Tibial artery (tissue), 4 donors: Measurements from ENCODE around the gene CEP83.

ENCODE experiments used
- DNase-seq, 2 donors: peaks; one replicate each; pipeline ENCODE4 v3.0.0-alpha.2; 2019
- H3K27ac ChIP-seq, 2 donors: fragments of 200-600 bp; sonication (generic) in 1 of 2; 1 replicate in 1 of 2; 2 replicates in 1 of 2; pipeline ENCODE4 v1.5.1; 2018 to 2019; ENCODE audit warnings: mild to moderate bottlenecking in 1 of 2
- H3K27me3 ChIP-seq, 2 donors: fragments of 200-600 bp; sonication (generic) in 1 of 2; one replicate each; pipeline versions ENCODE4 v1.5.1 to v1.6.0; 2016 to 2019
- H3K36me3 ChIP-seq, 3 donors: fragments of 200-600 bp; sonication (generic) in 2 of 3; one replicate each; pipeline ENCODE4 v1.5.1; 2016 to 2019; ENCODE audit warnings: mild to moderate bottlenecking in 2 of 3
- H3K4me1 ChIP-seq, 4 donors: fragments of 200-600 bp; sonication (generic) in 2 of 4; 1 replicate in 3 of 4; 2 replicates in 1 of 4; pipeline ENCODE4 v1.5.1; 2016 to 2019
- H3K4me3 ChIP-seq, 2 donors: fragments of 200-600 bp; sonication (generic) in 1 of 2; 1 replicate in 1 of 2; 2 replicates in 1 of 2; pipeline ENCODE4 v1.5.1; 2018 to 2019; ENCODE audit warnings: mild to moderate bottlenecking in 2 of 2
- H3K9me3 ChIP-seq, 3 donors: fragments of 200-600 bp; sonication (generic) in 1 of 3; one replicate each; pipeline ENCODE4 v1.5.1; 2016 to 2019
- intact Hi-C: fragments of 100-400 bp; cut with DNase I; formaldehyde crosslinking; loops from one replicate; pipeline ENCODE4 v1.15.0; 2023; ENCODE audit warnings: low total_unique reads
- TF ChIP-seq, protein P1 (sequence below), 2 experiments: fragments of 200-600 bp in 1 of 2; fragments of 450-650 bp in 1 of 2; IDR thresholded peaks; one replicate each; pipeline ENCODE4 v1.5.1; 2017 to 2019; ENCODE audit warnings: antibody characterized with exemption in 2 of 2, mild to moderate bottlenecking in 1 of 2, moderate library complexity in 1 of 2

Gene CEP83

DNA sequence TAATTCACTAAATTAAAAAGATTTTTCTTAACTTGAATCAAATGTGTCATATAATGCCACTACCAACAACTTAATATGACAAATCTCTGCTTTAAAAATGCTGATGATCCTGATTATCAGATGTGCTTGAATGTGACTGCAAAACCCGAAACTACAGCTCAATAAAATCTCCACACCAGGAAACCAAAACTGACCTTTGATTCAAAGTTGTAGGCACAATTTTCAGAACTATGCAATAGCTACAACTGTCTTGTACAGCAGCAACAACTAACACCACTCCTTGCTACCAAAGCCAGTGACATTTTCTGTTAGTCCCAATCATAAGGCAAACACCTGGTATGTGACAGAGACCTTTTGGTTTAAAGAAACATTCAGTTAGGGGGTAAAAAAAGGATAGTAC, 147.3 kb downstream of the CEP83 start:
- H3K9me3 ChIP-seq = peaks cover 0 to 9% (median 0%) of the 10 kb centered on the region in 3 donors
- DNase-seq = no peak
- intact Hi-C loops = no loop called here
- no peak overlapping the region for H3K4me3 ChIP-seq
- TF ChIP-seq, protein P1, sequence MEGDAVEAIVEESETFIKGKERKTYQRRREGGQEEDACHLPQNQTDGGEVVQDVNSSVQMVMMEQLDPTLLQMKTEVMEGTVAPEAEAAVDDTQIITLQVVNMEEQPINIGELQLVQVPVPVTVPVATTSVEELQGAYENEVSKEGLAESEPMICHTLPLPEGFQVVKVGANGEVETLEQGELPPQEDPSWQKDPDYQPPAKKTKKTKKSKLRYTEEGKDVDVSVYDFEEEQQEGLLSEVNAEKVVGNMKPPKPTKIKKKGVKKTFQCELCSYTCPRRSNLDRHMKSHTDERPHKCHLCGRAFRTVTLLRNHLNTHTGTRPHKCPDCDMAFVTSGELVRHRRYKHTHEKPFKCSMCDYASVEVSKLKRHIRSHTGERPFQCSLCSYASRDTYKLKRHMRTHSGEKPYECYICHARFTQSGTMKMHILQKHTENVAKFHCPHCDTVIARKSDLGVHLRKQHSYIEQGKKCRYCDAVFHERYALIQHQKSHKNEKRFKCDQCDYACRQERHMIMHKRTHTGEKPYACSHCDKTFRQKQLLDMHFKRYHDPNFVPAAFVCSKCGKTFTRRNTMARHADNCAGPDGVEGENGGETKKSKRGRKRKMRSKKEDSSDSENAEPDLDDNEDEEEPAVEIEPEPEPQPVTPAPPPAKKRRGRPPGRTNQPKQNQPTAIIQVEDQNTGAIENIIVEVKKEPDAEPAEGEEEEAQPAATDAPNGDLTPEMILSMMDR (IDR thresholded peaks at IDR 0.05) = no peak
- peaks cover 0 to 4% (median 4%) of the 10 kb centered on the region in 3 donors for H3K36me3 ChIP-seq
- H3K27me3 ChIP-seq = no peaks in the 10 kb centered on the region
- H3K27ac ChIP-seq = no peak overlapping the region
- peaks cover 0 to 10% (median 0%) of the 10 kb centered on the region in 4 donors for H3K4me1 ChIP-seq

DNA sequence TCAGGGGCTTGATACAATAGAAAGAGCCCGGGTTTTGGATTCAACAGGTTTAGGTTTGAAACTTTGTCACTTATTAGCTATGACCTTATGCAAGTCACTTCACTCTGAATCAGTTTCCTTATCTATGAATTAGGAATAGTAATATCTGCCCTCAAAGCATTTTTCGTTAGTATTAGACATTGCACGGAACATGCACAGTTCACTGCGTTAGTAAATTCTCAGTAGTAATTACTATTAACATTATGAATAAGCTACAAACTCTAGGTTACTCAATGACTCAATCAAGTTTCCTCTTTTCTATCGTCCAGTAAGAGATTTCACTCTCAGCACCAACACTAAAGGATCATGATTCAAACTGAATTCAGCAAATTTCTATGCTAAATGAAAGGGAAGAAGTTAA, 150.3 kb downstream of the CEP83 start:
- TF ChIP-seq, protein P1 (IDR thresholded peaks at IDR 0.05) = no peak
- Histone ChIP-seq H3K27me3 (no peaks in the 10 kb centered on the region), H3K27ac (no peak overlapping the region), H3K4me1 (peaks cover 0 to 26% (median 7%) of the 10 kb centered on the region in 4 donors), H3K36me3 (peaks cover 3 to 4% (median 4%) of the 10 kb centered on the region in 3 donors), H3K4me3 (no peak overlapping the region), H3K9me3 (no peaks in the 10 kb centered on the region)
- intact Hi-C loops = no loop called here
- DNase-seq = no peak

DNA sequence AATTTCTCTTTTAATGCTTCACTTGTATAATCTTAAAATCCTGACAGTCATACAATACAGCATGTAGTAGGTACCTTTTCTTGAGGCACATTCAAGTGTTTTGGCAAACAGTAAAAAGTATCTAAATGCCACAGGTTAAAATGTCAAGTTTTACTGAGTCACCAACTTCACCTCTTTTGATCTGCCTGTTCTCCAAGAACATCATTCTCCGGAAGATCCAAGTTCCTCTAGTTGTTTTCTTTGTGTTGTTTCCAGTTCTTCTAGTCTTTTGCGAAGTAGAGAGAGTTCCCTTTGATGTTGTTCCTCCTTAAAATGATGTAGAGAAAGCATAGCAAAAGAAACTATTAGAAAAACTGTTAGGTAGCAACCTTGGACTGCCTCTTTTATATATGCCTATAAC, 151.1 kb downstream of the CEP83 start:
- Histone ChIP-seq H3K9me3 (no peaks in the 10 kb centered on the region), H3K36me3 (peaks cover 4 to 7% (median 4%) of the 10 kb centered on the region in 3 donors), H3K4me3 (no peak overlapping the region), H3K27ac (no peak overlapping the region), H3K4me1 (peaks cover 0 to 32% (median 12%) of the 10 kb centered on the region in 4 donors), H3K27me3 (no peaks in the 10 kb centered on the region)
- no peak for DNase-seq
- TF ChIP-seq, protein P1 (IDR thresholded peaks at IDR 0.05) = no peak
- intact Hi-C loops = no loop called here

DNA sequence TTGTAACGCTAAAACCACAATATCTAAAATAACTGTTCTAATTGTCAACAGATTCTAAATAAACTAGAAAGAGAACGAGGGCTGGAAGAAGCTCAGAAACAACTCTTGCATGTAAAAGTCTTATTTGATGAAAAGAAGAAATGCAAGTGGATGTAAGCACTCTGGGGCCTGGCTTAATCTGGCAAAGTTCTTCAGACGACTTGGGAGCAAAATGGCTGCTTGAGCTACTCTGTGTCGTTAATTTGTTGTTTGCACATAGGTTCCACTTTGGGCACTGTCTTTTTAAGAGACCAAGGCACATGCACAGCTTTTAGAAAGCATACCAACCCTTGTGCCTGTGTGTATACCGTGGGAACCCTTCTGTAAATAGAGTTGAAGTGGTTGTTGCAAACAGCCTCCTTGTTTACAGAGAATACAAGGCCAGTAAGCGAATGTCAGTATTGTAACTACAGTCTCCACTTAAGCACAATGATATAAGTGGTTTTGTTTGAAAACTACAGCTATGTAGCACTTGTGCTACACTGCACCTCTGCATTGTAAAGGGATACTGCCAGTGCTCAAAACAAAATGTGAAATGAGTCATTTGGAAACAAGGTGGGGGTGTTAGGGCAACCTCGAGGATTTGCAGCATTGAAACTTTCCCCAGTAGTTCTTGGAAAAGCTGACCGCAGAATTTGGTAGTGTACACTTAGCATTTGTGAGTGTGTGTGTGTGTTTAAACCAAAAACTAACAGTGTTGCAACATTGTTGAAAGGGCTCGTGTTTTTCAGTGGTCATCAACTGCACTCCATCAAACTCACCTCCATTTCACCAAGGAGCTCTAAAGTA, 154.3 kb downstream of the CEP83 start:
- no peaks in the 10 kb centered on the region for H3K9me3 ChIP-seq
- no peaks in the 10 kb centered on the region for H3K27me3 ChIP-seq
- H3K27ac ChIP-seq = peak overlapping the region; percentile 12 to 64
- TF ChIP-seq, protein P1 (IDR thresholded peaks at IDR 0.05) = no peak
- peaks cover 0 to 32% (median 12%) of the 10 kb centered on the region in 4 donors for H3K4me1 ChIP-seq
- no peak overlapping the region for H3K4me3 ChIP-seq
- H3K36me3 ChIP-seq = peaks cover 0 to 13% (median 7%) of the 10 kb centered on the region in 3 donors
- intact Hi-C loops = no loop called here
- DNase-seq = no peak

DNA sequence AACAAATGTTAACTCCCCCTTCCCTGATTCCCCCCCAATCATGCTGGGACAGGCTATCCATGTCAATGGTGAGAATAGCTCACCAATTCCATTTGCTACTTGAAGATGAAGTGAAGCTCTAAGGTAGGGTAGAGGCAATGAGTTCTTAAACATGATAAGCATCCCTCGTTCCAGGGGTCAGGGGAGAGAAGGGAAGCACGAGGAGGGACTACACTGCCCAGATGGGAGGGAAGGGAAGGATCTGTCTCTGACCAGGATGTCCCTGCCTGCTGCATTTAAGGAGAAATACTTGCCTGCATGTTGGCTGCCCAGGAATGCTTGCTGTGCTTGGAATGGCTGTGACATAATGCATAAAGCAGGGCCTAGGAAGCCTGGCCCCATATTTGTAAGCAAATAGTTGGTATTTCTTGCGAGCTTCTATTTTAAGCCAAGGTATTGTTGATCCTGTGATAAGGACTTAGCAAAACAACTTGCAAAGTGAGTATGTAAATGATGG, 155.1 kb downstream of the CEP83 start:
- peaks cover 0 to 32% (median 12%) of the 10 kb centered on the region in 4 donors for H3K4me1 ChIP-seq
- peak overlapping the region; percentile 6 to 64 for H3K27ac ChIP-seq
- no peaks in the 10 kb centered on the region for H3K27me3 ChIP-seq
- TF ChIP-seq, protein P1 (IDR thresholded peaks at IDR 0.05) = no peak
- no peaks in the 10 kb centered on the region for H3K9me3 ChIP-seq
- peaks cover 0 to 15% (median 7%) of the 10 kb centered on the region in 3 donors for H3K36me3 ChIP-seq
- H3K4me3 ChIP-seq = no peak overlapping the region
- intact Hi-C loops = no loop called here
- no peak for DNase-seq
